ENCODE measurements around the gene AKIP1. TPM values are rescaled to one million over a fixed set of nuclear protein-coding genes. Genes with fewer than 3 reads are reported as not detected.

The AKIP1 gene
- total RNA-seq, 1 experiment from 2014 or later, result 85.2 TPM

DNA sequence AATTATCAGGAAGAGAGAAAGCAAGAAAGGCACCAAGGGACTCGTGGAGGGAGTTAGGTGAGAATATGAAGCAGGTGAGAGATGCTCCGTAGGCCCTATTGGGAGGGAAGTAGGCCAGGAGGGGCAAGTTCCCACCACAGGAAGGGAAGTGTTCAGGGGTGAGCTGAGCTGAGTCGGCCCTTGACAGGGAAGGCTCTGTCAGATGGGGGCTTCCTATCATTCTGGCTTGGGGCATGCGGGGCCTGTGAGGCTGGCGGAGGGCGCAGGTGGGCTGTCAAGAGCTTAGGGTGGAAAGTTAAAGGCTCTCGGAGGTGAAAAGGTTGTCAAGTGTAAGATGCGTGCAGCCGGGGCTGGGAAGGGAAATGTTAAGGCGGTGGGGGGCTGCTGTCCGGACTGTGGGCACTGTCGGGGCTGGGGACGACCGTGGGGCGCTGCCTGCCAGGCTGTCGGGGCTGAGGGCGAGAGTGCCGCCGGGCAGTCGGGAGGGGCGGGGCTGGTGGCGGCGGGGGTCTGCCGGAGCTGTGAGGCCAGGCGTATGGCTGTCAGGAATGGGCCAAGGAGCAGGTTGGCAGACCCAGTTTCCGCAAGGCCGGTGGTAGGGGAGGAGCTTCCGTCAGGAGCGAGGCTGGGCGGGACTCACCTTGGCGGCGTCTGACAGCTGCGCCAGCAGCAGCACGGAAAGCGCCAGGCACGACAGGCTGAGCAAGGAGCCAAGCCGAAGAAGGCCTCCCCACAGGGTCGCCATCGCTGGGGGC lies 52.8 kb downstream of the AKIP1 start:
- in situ Hi-C loops (cut with HindIII; ENCODE audit: low pct_unique_long_range_greater_than_20kb, low sequenced_read_pairs) (no loop called here), intact Hi-C loops (cut with micrococcal nuclease; ENCODE audit: unreplicated experiment) (no loop called here)
- Histone ChIP-seq H3K9me3 (ENCODE audit: control insufficient read depth, insufficient read depth, low read depth, low read length) (no peaks in the 10 kb centered on the region), H3K27me3 (ENCODE audit: control insufficient read depth, insufficient read depth, low read length) (no peaks in the 10 kb centered on the region), H3K4me3 (ENCODE audit: low read depth in 2 of 2, low read length in 2 of 2) (peak overlapping the region; percentile 61 to 86), H3K4me1 (ENCODE audit: control insufficient read depth, insufficient read depth, low read length) (peaks cover 31% of the 10 kb centered on the region), H3K27ac (ENCODE audit: low read length) (peak overlapping the region; percentile 93), H3K36me3 (ENCODE audit: control insufficient read depth, insufficient read depth, low read length) (no peaks in the 10 kb centered on the region; the same call in 1 of the 2 replicates)
- ATAC-seq, result peak; percentile 84
- CTCF ChIA-PET, result interaction anchor here (0.5 to 1.8 kb wide), 2 partner anchors 174 to 1269 kb away, joined by 4 to 11 read pairs; no protein-coding TSS in a partner anchor
- no TSS peak for BruUV-seq (replicated peaks)
- POLR2A ChIA-PET, result interaction anchor here (0.6 kb wide), 2 partner anchors 115 to 544 kb away, joined by 3 to 16 read pairs; no protein-coding TSS in a partner anchor
- DNase-seq (ENCODE audit: low read depth, low spot score), result peak; percentile 60
- TF ChIP-seq SIN3A (IDR thresholded peaks at IDR 0.05; ENCODE audit: borderline replicate concordance, insufficient read depth, low read depth, low read length) (no peak), POLR2AphosphoS5 (IDR thresholded peaks at IDR 0.05; ENCODE audit: low read depth, low read length) (no peak)

DNA sequence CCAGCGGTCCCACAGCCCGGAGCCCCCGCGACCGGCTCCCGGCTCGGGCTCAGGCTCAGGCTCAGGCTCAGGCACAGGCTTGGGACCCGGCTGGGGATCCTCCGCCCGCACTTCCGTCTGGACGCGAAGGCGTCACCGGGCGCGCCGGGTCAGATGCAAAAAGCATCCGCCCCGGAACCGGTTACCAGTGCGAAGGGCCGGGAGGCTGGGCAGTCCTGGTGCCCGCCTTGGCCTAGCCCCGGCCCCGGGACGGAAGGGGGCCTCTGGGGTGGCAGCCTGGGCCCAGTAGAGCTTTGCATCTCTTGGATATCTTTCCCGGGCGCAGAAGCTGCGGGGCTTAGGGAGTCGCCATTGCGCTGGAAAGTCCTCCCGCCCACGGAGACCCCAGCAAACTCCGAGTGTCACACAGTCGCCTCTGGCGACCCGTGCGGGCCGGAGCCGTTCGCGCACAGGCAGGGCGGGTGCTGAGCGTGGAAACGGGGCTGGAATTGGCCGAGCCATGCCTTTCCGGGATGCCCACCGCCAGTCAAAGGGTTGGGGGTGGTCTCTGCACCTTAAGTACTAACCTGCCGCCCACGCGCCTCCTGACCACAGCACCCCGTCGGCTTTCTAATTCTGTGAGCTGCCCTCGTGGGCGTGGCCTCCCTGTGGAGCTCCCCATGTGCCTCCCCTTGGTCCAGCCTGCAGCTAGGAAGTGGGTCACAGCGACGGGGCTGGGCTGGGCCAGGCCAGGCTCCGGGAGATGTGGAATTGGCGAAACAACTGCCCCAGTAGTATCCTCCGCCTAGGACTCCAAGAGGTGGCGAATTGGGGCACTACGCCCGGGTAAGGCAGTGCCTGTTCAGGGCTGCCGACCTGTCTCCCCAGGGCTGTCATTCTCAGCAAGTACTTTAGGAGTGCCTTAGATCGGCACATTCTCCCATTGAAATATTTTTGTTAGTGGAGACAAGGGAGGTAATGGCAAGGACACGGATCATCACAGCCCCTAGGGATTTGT lies 53.6 kb downstream of the AKIP1 start, which contains the start of gene TMEM9B:
TMEM9B (minus strand) TSS at position 119 of the 997 bp plus-strand sequence. CDS start 129 bp downstream, outside the sequence.
- H3K4me1 ChIP-seq (ENCODE audit: control insufficient read depth, insufficient read depth, low read length), result peaks cover 27% of the 10 kb centered on the region
- ATAC-seq, result peak; percentile 94
- peak; percentile 73 for DNase-seq (ENCODE audit: low read depth, low spot score)
- TF ChIP-seq TCF7L2 (IDR thresholded peaks at IDR 0.05; ENCODE audit: low read depth, low read length) (peak; percentile 59), SIN3A (IDR thresholded peaks at IDR 0.05; ENCODE audit: borderline replicate concordance, insufficient read depth, low read depth, low read length) (peak; percentile 95; the same call in 1 of the 2 replicates), POLR2AphosphoS5 (IDR thresholded peaks at IDR 0.05; ENCODE audit: low read depth, low read length) (peak; percentile 98)
- TF ChIP-seq, protein P1, sequence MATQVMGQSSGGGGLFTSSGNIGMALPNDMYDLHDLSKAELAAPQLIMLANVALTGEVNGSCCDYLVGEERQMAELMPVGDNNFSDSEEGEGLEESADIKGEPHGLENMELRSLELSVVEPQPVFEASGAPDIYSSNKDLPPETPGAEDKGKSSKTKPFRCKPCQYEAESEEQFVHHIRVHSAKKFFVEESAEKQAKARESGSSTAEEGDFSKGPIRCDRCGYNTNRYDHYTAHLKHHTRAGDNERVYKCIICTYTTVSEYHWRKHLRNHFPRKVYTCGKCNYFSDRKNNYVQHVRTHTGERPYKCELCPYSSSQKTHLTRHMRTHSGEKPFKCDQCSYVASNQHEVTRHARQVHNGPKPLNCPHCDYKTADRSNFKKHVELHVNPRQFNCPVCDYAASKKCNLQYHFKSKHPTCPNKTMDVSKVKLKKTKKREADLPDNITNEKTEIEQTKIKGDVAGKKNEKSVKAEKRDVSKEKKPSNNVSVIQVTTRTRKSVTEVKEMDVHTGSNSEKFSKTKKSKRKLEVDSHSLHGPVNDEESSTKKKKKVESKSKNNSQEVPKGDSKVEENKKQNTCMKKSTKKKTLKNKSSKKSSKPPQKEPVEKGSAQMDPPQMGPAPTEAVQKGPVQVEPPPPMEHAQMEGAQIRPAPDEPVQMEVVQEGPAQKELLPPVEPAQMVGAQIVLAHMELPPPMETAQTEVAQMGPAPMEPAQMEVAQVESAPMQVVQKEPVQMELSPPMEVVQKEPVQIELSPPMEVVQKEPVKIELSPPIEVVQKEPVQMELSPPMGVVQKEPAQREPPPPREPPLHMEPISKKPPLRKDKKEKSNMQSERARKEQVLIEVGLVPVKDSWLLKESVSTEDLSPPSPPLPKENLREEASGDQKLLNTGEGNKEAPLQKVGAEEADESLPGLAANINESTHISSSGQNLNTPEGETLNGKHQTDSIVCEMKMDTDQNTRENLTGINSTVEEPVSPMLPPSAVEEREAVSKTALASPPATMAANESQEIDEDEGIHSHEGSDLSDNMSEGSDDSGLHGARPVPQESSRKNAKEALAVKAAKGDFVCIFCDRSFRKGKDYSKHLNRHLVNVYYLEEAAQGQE (IDR thresholded peaks at IDR 0.05; ENCODE audit: insufficient read depth in 1 of 2, low read depth in 2 of 2, low read length in 1 of 2), result peak; percentile 30 to 49; a peak in 1 of 4 replicates
- TF ChIP-seq, protein P2, sequence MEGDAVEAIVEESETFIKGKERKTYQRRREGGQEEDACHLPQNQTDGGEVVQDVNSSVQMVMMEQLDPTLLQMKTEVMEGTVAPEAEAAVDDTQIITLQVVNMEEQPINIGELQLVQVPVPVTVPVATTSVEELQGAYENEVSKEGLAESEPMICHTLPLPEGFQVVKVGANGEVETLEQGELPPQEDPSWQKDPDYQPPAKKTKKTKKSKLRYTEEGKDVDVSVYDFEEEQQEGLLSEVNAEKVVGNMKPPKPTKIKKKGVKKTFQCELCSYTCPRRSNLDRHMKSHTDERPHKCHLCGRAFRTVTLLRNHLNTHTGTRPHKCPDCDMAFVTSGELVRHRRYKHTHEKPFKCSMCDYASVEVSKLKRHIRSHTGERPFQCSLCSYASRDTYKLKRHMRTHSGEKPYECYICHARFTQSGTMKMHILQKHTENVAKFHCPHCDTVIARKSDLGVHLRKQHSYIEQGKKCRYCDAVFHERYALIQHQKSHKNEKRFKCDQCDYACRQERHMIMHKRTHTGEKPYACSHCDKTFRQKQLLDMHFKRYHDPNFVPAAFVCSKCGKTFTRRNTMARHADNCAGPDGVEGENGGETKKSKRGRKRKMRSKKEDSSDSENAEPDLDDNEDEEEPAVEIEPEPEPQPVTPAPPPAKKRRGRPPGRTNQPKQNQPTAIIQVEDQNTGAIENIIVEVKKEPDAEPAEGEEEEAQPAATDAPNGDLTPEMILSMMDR (IDR thresholded peaks at IDR 0.05), result no peak
- in situ Hi-C loops (cut with HindIII; ENCODE audit: low pct_unique_long_range_greater_than_20kb, low sequenced_read_pairs) (no loop called here), intact Hi-C loops (cut with micrococcal nuclease; ENCODE audit: unreplicated experiment) (no loop called here)
- H3K9me3 ChIP-seq (ENCODE audit: control insufficient read depth, insufficient read depth, low read depth, low read length), result no peaks in the 10 kb centered on the region
- POLR2A ChIA-PET, result interaction anchor here (0.5 to 0.7 kb wide), 5 partner anchors 116 to 1345 kb away, joined by 4 to 16 read pairs (median 11); no protein-coding TSS in a partner anchor
- no peaks in the 10 kb centered on the region for H3K27me3 ChIP-seq (ENCODE audit: control insufficient read depth, insufficient read depth, low read length)
- BruUV-seq (replicated peaks), result TSS peak; percentile 69
- CTCF ChIA-PET, result interaction anchor here (0.5 to 1.8 kb wide), 3 partner anchors 45 to 266 kb away, joined by 3 to 11 read pairs (median 5); no protein-coding TSS in a partner anchor
- no peaks in the 10 kb centered on the region; the same call in 1 of the 2 replicates for H3K36me3 ChIP-seq (ENCODE audit: control insufficient read depth, insufficient read depth, low read length)
- H3K27ac ChIP-seq (ENCODE audit: low read length), result peak within 1 kb of the TSS; percentile 93
- H3K4me3 ChIP-seq (ENCODE audit: low read depth in 2 of 2, low read length in 2 of 2), result peak within 1 kb of the TSS; percentile 61 to 86

Measured in Panc1 (cell line).